Type B pancreatic cell (in vitro differentiated cells): ENCODE results near the gene STAT3. TPM values are rescaled to one million over a fixed set of nuclear protein-coding genes. Genes with fewer than 3 reads are reported as not detected.

Experiments
- DNase-seq: peaks from one replicate; pipeline ENCODE4 v3.0.0; 2021; ENCODE audit warnings: mixed read lengths; ENCODE audit not compliant: unreplicated experiment; ENCODE audit errors: extremely low spot score
- H3K27ac Mint-ChIP-seq: 2 replicates; pipeline ENCODE4 v1.8.0; 2021; ENCODE audit warnings: mild to moderate bottlenecking, mixed read lengths
- H3K27me3 Mint-ChIP-seq: 2 replicates; pipeline ENCODE4 v1.8.0; 2021; ENCODE audit warnings: mixed read lengths
- H3K36me3 Mint-ChIP-seq: 2 replicates; pipeline ENCODE4 v1.8.0; 2021; ENCODE audit warnings: mixed read lengths
- H3K4me1 Mint-ChIP-seq: one replicate; pipeline ENCODE4 v1.8.0; 2021; ENCODE audit warnings: mixed read lengths; ENCODE audit not compliant: unreplicated experiment
- H3K4me3 Mint-ChIP-seq: 2 replicates; pipeline ENCODE4 v1.8.0; 2021; ENCODE audit warnings: mild to moderate bottlenecking, mixed read lengths
- H3K9me3 Mint-ChIP-seq: 2 replicates; pipeline ENCODE4 v1.8.0; 2021; ENCODE audit warnings: mixed read lengths
- total RNA-seq: library from RNA; stranded (reverse); gene quantifications from 2 replicates; pipeline ENCODE4 v1.2.1, GENCODE V29; 2021; ENCODE audit warnings: low replicate concordance
- TF ChIP-seq, protein P1 (sequence below): fragments of 200-600 bp; sonication (generic); conservative IDR thresholded peaks from 2 replicates; pipeline ENCODE4 v1.5.0; 2021; ENCODE audit warnings: antibody characterized with exemption, mild to moderate bottlenecking

Gene STAT3
- total RNA-seq, 1 donor from 2014 or later: 64.9 TPM

- H3K9me3 Mint-ChIP-seq: no peaks in the 10 kb centered on the region
- H3K4me3 Mint-ChIP-seq: no peak overlapping the region
- H3K36me3 Mint-ChIP-seq: peaks cover 14% of the 10 kb centered on the region
- TF ChIP-seq, protein P1, sequence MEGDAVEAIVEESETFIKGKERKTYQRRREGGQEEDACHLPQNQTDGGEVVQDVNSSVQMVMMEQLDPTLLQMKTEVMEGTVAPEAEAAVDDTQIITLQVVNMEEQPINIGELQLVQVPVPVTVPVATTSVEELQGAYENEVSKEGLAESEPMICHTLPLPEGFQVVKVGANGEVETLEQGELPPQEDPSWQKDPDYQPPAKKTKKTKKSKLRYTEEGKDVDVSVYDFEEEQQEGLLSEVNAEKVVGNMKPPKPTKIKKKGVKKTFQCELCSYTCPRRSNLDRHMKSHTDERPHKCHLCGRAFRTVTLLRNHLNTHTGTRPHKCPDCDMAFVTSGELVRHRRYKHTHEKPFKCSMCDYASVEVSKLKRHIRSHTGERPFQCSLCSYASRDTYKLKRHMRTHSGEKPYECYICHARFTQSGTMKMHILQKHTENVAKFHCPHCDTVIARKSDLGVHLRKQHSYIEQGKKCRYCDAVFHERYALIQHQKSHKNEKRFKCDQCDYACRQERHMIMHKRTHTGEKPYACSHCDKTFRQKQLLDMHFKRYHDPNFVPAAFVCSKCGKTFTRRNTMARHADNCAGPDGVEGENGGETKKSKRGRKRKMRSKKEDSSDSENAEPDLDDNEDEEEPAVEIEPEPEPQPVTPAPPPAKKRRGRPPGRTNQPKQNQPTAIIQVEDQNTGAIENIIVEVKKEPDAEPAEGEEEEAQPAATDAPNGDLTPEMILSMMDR: no peak
- H3K27ac Mint-ChIP-seq: no peak overlapping the region
- DNase-seq: no peak
- H3K27me3 Mint-ChIP-seq: no peaks in the 10 kb centered on the region
- peaks cover 12% of the 10 kb centered on the region for H3K4me1 Mint-ChIP-seq
Observed at GRCh38 chr17:42347198-42347597, 41.0 kb downstream of the STAT3 start.

DNA sequence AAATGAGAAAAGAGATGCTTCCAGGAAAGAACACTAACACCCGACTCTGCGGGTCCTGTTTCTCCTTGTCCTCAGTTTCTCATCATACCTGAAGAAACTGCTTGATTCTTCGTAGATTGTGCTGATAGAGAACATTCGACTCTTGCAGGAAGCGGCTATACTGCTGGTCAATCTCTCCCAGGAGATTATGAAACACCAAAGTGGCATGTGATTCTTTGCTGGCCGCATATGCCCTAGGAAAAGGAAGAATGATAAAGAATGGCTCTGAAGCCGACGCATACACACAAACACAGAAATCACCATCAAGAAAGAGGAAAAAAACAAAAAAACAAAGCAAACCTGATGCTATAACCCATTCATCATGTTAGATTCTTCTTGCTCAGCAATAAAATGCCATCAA, 41.8 kb downstream of the STAT3 start:
- Mint-ChIP-seq H3K27ac (no peak overlapping the region), H3K36me3 (peaks cover 14% of the 10 kb centered on the region), H3K4me1 (peaks cover 12% of the 10 kb centered on the region)

GRCh38 chr17:42345396-42346073, 42.7 kb downstream of the STAT3 start:
- Mint-ChIP-seq H3K4me1 (peaks cover 12% of the 10 kb centered on the region), H3K36me3 (peaks cover 19% of the 10 kb centered on the region), H3K27ac (no peak overlapping the region), H3K27me3 (no peaks in the 10 kb centered on the region), H3K4me3 (no peak overlapping the region), H3K9me3 (no peaks in the 10 kb centered on the region)
- DNase-seq: no peak
- TF ChIP-seq, protein P1: no peak

More for the DNA sequence above, 41.8 kb downstream of the STAT3 start:
- no peak overlapping the region for H3K4me3 Mint-ChIP-seq
- no peak for DNase-seq
- TF ChIP-seq, protein P1: no peak
- H3K27me3 Mint-ChIP-seq: no peaks in the 10 kb centered on the region
- no peaks in the 10 kb centered on the region for H3K9me3 Mint-ChIP-seq

DNA sequence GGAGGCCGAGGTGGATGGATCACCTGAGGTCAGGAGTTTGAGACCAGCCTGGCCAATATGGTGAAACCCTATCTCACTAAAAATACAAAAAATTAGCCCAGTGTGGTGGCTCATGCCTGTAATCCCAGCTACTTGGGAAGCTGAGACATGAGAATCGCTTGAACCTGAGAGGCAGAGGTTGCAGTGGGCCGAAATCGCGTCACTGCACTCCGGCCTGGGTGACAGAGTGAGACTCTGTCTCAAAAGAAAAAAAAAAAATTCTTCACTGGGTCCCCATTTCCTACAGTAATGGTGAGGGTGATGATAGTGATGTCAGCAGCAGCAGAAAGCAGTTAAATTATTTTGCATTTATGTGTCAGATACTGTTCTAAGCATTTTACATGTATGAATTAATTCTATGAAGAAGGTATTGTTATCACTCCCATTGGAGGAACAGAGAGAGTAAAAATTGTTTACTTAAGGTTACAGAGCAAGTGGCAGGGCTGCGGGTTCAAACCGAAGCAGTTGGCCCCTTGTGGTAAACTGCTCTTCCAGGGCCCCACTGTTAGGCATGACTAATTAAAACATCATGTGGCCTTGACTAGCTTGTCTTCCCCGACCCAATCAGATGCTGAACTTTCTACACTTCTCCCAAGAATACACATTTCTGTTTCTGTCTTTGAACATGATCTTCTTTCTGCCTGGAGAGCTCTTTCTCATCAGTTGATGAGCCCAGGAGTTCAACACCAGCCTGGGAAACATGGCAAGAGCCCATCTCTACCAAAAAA, 45.8 kb downstream of the STAT3 start:
- Mint-ChIP-seq H3K27ac (no peak overlapping the region), H3K27me3 (no peaks in the 10 kb centered on the region), H3K4me1 (peaks cover 9% of the 10 kb centered on the region), H3K36me3 (peaks cover 21% of the 10 kb centered on the region), H3K4me3 (no peak overlapping the region), H3K9me3 (no peaks in the 10 kb centered on the region)
- TF ChIP-seq, protein P1: no peak
- no peak for DNase-seq

- no peak overlapping the region for H3K4me3 Mint-ChIP-seq
- H3K9me3 Mint-ChIP-seq: no peaks in the 10 kb centered on the region
- no peak overlapping the region for H3K27ac Mint-ChIP-seq
- no peak for DNase-seq
- H3K4me1 Mint-ChIP-seq: peaks cover 6% of the 10 kb centered on the region
- TF ChIP-seq, protein P1: no peak
- peaks cover 17% of the 10 kb centered on the region for H3K36me3 Mint-ChIP-seq
- H3K27me3 Mint-ChIP-seq: no peaks in the 10 kb centered on the region
Observed at GRCh38 chr17:42341568-42341967, 46.7 kb downstream of the STAT3 start.
